Colonic mucosa (tissue), 4 donors: ENCODE results near the gene ARHGAP8. TPM values are rescaled to one million over a fixed set of nuclear protein-coding genes. Genes with fewer than 3 reads are reported as not detected.

Experiments used
- DNase-seq: peaks from one replicate; pipeline ENCODE4 v3.0.0-alpha.2; 2020
- H3K27ac ChIP-seq: fragments of 200-600 bp; one replicate; pipeline ENCODE4 v1.8.0; 2021
- H3K27me3 ChIP-seq: fragments of 200-600 bp; one replicate; pipeline ENCODE4 v1.8.0; 2021
- H3K36me3 ChIP-seq: fragments of 200-600 bp; one replicate; pipeline ENCODE4 v1.8.0; 2021
- H3K4me1 ChIP-seq: fragments of 200-600 bp; one replicate; pipeline ENCODE4 v1.8.0; 2021; ENCODE audit warnings: mild to moderate bottlenecking
- H3K4me3 ChIP-seq: fragments of 200-600 bp; one replicate; pipeline ENCODE4 v1.8.0; 2021
- H3K9ac ChIP-seq, 2 donors: one replicate each; pipeline ENCODE4 v1.7.0; 2013; ENCODE audit warnings: control low read depth in 2 of 2, low read depth in 2 of 2, low read length in 2 of 2
- H3K9me3 ChIP-seq: fragments of 200-600 bp; one replicate; pipeline ENCODE4 v1.8.0; 2021
- intact Hi-C: fragments of 100-400 bp; cut with DNase I; formaldehyde crosslinking; loops from one replicate; pipeline ENCODE4 v1.14.1; 2022
- total RNA-seq, 2 donors: library from RNA; stranded (reverse); fragmentation: NEBNext Ultra II Directional in 1 of 2; extraction: Animal tissue kit (Norgen Biotek cat#: 25700) in 1 of 2; gene quantifications; one replicate each; pipeline ENCODE4 v1.2.1, GENCODE V29; 2021
- TF ChIP-seq, protein P1 (sequence below): fragments of 200-600 bp; IDR thresholded peaks from one replicate; pipeline ENCODE4 v1.8.0; 2022; ENCODE audit warnings: antibody characterized with exemption, mild to moderate bottlenecking
- donor health status: healthy.
- donor health status: DM: no; HTN: no; CAD: no.
- donor health status: DM: no; HTN: no; CAD: no.

Gene ARHGAP8
- total RNA-seq, 2 donors from 2014 or later, result 38.4 to 69.9 TPM

DNA sequence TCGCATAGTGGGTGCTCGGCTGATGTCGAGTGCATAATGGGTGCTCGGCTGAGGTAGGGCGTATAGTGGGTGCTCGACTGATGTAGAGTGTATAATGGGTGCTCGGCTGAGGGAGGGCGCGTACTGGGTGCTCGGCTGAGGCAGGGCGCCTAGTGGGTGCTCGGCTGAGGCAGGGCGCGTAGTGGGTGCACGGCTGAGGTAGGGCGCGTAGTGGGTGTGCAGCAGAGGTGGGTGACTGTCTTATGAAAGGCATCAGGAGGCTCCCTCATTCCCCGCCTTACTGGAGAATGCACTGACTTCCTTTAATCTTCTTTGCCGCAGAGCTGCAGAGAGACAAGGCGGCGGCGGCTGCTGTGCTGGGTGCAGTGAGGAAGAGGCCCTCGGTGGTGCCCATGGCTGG, 33.8 kb downstream of the ARHGAP8 start:
- no peak for DNase-seq
- H3K9me3 ChIP-seq, result no peaks in the 10 kb centered on the region
- no peak overlapping the region for H3K9ac ChIP-seq
- no peak overlapping the region for H3K27ac ChIP-seq
- H3K27me3 ChIP-seq, result no peaks in the 10 kb centered on the region
- no peaks in the 10 kb centered on the region for H3K4me1 ChIP-seq
- TF ChIP-seq, protein P1, sequence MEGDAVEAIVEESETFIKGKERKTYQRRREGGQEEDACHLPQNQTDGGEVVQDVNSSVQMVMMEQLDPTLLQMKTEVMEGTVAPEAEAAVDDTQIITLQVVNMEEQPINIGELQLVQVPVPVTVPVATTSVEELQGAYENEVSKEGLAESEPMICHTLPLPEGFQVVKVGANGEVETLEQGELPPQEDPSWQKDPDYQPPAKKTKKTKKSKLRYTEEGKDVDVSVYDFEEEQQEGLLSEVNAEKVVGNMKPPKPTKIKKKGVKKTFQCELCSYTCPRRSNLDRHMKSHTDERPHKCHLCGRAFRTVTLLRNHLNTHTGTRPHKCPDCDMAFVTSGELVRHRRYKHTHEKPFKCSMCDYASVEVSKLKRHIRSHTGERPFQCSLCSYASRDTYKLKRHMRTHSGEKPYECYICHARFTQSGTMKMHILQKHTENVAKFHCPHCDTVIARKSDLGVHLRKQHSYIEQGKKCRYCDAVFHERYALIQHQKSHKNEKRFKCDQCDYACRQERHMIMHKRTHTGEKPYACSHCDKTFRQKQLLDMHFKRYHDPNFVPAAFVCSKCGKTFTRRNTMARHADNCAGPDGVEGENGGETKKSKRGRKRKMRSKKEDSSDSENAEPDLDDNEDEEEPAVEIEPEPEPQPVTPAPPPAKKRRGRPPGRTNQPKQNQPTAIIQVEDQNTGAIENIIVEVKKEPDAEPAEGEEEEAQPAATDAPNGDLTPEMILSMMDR, result no peak
- no peak overlapping the region for H3K4me3 ChIP-seq
- intact Hi-C loops, result no loop called here
- no peaks in the 10 kb centered on the region for H3K36me3 ChIP-seq

DNA sequence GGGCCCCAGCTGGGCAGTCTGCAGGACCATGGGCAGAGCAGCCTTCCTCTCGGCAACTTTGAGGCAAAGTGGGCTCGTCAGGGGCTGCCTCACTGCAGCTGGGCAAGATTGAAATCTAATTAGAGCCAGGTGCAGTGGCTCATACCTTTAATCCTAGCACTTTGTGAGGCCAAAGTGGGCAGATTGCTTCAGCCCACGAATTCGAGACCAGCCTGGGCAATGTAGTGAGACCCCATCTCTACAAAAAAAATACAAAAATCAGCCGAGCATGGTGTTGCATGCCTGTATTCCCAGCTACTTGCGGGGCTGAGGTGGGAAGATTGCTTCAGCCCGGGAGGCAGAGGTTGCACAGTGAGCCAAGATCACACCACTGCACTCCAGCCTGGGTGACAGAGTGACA, 34.2 kb downstream of the ARHGAP8 start:
- intact Hi-C loops, result no loop called here
- Histone ChIP-seq H3K27ac (no peak overlapping the region), H3K9me3 (no peaks in the 10 kb centered on the region), H3K4me1 (no peaks in the 10 kb centered on the region), H3K36me3 (no peaks in the 10 kb centered on the region), H3K9ac (no peak overlapping the region), H3K27me3 (no peaks in the 10 kb centered on the region), H3K4me3 (no peak overlapping the region)
- no peak for DNase-seq
- TF ChIP-seq, protein P1, result no peak

DNA sequence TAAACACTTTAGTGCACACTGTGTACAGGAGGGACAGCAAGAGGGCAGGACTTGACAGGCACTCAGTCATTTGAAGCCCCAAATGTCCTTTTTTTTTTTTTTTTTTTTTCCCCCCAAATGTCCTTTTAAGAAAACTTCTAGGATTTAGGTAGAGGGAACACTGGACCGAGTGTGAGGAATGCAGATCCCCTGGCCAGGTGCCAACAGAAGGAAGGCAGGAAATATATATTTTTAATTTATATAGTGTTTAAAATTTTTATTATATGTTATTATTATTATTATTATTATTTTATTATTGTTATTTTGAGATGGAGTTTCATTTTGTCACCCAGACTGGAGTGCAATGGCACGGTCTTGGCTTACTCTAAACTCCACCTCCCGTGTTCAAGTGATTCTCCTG, 35.5 kb downstream of the ARHGAP8 start:
- TF ChIP-seq, protein P1, result no peak

DNA sequence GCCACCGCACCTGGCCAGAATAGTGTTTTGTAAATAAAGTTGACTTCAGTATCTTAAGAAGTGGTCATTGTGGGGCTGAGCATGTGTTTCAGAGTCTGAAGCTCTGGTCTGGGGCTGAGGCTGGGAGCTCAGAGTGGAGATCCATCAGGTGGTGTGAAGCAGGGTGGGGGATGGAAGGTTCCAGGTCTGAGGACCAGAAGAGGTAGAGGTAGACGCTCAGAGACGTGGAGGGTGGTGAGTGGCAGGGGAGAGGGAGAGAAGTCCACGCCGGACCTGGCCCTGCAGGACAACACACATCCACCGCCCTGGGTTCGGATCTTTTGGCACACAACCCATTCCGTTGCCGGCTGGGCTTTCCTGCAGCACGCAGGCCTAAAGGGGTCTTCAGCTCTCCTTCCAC, 40.7 kb downstream of the ARHGAP8 start:
- Histone ChIP-seq H3K9ac (no peak overlapping the region), H3K27me3 (no peaks in the 10 kb centered on the region), H3K9me3 (no peaks in the 10 kb centered on the region), H3K36me3 (no peaks in the 10 kb centered on the region), H3K4me1 (no peaks in the 10 kb centered on the region), H3K4me3 (no peak overlapping the region), H3K27ac (no peak overlapping the region)
- no peak for DNase-seq
- intact Hi-C loops, result no loop called here
- TF ChIP-seq, protein P1, result no peak

More for the DNA sequence above, 35.5 kb downstream of the ARHGAP8 start:
- Histone ChIP-seq H3K9ac (no peak overlapping the region), H3K27ac (no peak overlapping the region), H3K27me3 (no peaks in the 10 kb centered on the region), H3K9me3 (no peaks in the 10 kb centered on the region), H3K4me3 (no peak overlapping the region), H3K36me3 (no peaks in the 10 kb centered on the region), H3K4me1 (no peaks in the 10 kb centered on the region)
- intact Hi-C loops, result no loop called here
- no peak for DNase-seq

DNA sequence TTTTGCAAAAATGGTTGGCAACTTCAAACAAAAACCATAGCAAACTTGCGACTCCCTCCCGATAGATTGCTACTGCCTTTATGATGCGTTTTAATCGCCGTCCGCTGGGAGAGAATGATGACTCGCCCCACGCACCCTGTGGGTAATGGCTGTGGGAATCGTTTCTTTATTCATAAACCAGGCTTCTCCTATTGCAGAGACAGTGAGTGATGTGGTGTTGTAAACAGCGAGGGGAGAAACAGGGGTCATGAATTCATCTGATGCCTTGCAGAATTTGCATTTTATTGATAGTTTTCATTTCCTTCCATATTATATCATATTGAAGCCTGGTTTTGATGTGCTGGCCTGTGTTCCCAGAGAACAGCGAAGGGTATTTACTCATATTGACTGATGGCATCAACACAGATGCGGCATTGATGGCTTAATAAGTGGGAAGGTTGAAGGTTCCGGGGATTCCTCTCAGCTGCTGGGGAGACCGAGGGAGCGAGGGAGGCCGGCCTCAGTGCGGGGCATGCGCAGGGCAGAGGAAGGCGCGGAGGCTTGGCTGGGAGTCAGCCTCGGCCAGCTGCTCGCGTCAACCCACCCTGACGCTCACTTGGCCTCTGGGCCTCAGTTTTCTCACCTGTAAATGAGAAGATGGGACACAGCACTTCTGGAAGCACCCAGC, 41.3 kb downstream of the ARHGAP8 start:
- Histone ChIP-seq H3K27me3 (no peaks in the 10 kb centered on the region), H3K4me3 (no peak overlapping the region), H3K9ac (no peak overlapping the region), H3K27ac (no peak overlapping the region), H3K36me3 (no peaks in the 10 kb centered on the region), H3K4me1 (no peaks in the 10 kb centered on the region), H3K9me3 (no peaks in the 10 kb centered on the region)
- intact Hi-C loops, result no loop called here
- DNase-seq, result no peak
- TF ChIP-seq, protein P1, result no peak
